OCI-LY7 (cell line): Measurements from ENCODE around the gene COX6A1. TPM values are rescaled to one million over a fixed set of nuclear protein-coding genes. Genes with fewer than 3 reads are reported as not detected.

Experiments used
- BruUV-seq: library from RNA; stranded (reverse); fragments of 400-500 nt; replicated peaks from 2 replicates; lab custom pipeline; 2021; lab: Mats Ljungman, UMichigan
- CTCF ChIA-PET: fragments of 300-600 bp; sonication (Branson Sonifier 250); formaldehyde crosslinking; loops from one replicate; lab custom pipeline; 2022; ENCODE audit warnings: antibody characterized with exemption; ENCODE audit not compliant: unreplicated experiment; lab: Charles Lee
- POLR2A ChIA-PET: fragments of 300-600 bp; sonication (Branson Sonifier 250); formaldehyde crosslinking; loops from one replicate; lab custom pipeline; 2022; ENCODE audit warnings: antibody characterized with exemption; lab: Charles Lee
- DNase-seq: peaks from one replicate; pipeline ENCODE4 v3.0.0-alpha.2; 2015; ENCODE audit warnings: low spot score
- H2AFZ ChIP-seq: fragments of 200-600 bp; sonication (generic), shearing (Covaris generic); 2 replicates; pipeline ENCODE4 v1.6.1; 2014; ENCODE audit warnings: mild to moderate bottlenecking, antibody characterized with exemption, low read length, moderate library complexity
- H3K27ac ChIP-seq: fragments of 200-600 bp; sonication (generic); 2 replicates; pipeline ENCODE4 v1.5.1; 2014; ENCODE audit warnings: mixed run types, low read depth, mild to moderate bottlenecking, moderate library complexity, low read length, inconsistent platforms; ENCODE audit not compliant: poor library complexity, severe bottlenecking
- H3K36me3 ChIP-seq: fragments of 200-600 bp; sonication (generic); 2 replicates; pipeline ENCODE4 v1.6.1; 2014; ENCODE audit warnings: mild to moderate bottlenecking, antibody characterized with exemption, low read length, moderate library complexity, mixed read lengths; ENCODE audit not compliant: insufficient read depth
- H3K4me1 ChIP-seq: fragments of 200-600 bp; sonication (generic); 2 replicates; pipeline ENCODE4 v1.5.1; 2014; ENCODE audit warnings: mild to moderate bottlenecking, low read length; ENCODE audit not compliant: insufficient read depth, poor library complexity, severe bottlenecking
- H3K4me2 ChIP-seq: fragments of 200-600 bp; sonication (generic); 2 replicates; pipeline ENCODE4 v1.6.1; 2014; ENCODE audit warnings: mild to moderate bottlenecking, low read length
- H3K4me3 ChIP-seq: fragments of 200-600 bp; sonication (generic); 2 replicates; pipeline ENCODE4 v1.5.1; 2014; ENCODE audit warnings: mild to moderate bottlenecking, low read depth, low read length; ENCODE audit not compliant: poor library complexity, severe bottlenecking
- H3K79me2 ChIP-seq: fragments of 200-600 bp; sonication (generic); 2 replicates; pipeline ENCODE4 v1.6.1; 2016; ENCODE audit warnings: low read depth, mild to moderate bottlenecking, low read length, moderate library complexity, mixed read lengths; ENCODE audit not compliant: insufficient read depth
- H3K9me2 ChIP-seq: fragments of 200-600 bp; sonication (generic); 2 replicates; pipeline ENCODE4 v1.6.1; 2016; ENCODE audit warnings: mild to moderate bottlenecking, low read length, mixed read lengths; ENCODE audit not compliant: insufficient read depth
- H3K9me3 ChIP-seq: fragments of 200-600 bp; sonication (generic); 2 replicates; pipeline ENCODE4 v1.6.1; 2014; ENCODE audit warnings: mild to moderate bottlenecking, mixed run types, low read length, mixed read lengths
- H4K20me1 ChIP-seq: fragments of 200-600 bp; sonication (generic); 2 replicates; pipeline ENCODE4 v1.6.1; 2014; ENCODE audit warnings: mild to moderate bottlenecking, antibody characterized with exemption, low read length, moderate library complexity, mixed read lengths; ENCODE audit not compliant: insufficient read depth
- EZH2phosphoT487 ChIP-seq: fragments of 200-600 bp; sonication (generic); IDR thresholded peaks from 2 replicates; pipeline ENCODE4 v1.6.1; 2018; ENCODE audit warnings: low read depth, borderline replicate concordance, mild to moderate bottlenecking, mixed run types, antibody characterized with exemption, low read length, moderate library complexity, mixed read lengths
- intact Hi-C: fragments of 100-400 bp; cut with micrococcal nuclease; formaldehyde crosslinking; loops from one replicate; pipeline ENCODE4 v1.10.0; 2022; ENCODE audit not compliant: unreplicated experiment
- total RNA-seq, 2 experiments: library from RNA; depleted of rRNA in 1 of 2; stranded (reverse); fragments of >200 nt in 1 of 2; shearing (Covaris generic) in 1 of 2; gene quantifications; 2 replicates each; pipeline ENCODE4 v1.2.3, GENCODE V29; 2014 to 2022
- TF ChIP-seq, protein P1 (sequence below): fragments of 200-600 bp; sonication (generic); conservative IDR thresholded peaks from 2 replicates; pipeline ENCODE4 v1.5.1; 2014; ENCODE audit warnings: mild to moderate bottlenecking, antibody characterized with exemption, low read length, moderate library complexity, mixed read lengths

The COX6A1 gene
- total RNA-seq, 2 experiments from 2014 or later = 449 to 591 TPM

DNA sequence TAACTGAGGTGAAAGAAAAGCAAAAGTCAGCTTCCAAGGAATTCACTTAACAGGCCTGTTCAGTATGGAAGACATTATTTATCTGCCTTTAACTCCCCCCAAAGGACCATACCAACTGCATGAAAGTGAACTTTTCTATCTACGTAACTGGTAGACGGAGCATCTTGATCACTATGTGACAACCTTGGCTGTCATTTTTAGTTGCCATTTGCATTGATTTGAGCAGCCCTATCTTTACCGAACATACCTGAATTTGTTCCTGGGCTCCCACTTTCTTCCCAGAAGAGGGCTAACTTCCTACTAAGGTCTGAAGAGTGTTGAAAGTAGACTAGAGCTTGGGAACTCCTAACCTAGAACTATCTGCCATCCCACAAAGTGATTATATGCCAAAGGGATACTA is 22.2 kb downstream of the COX6A1 start:
- Histone ChIP-seq H4K20me1 (peaks cover 21% of the 10 kb centered on the region; the same call in 1 of the 2 replicates), H3K4me3 (no peak overlapping the region), H3K9me3 (no peaks in the 10 kb centered on the region), H3K27ac (no peak overlapping the region), H3K4me2 (no peak overlapping the region), H2AFZ (no peak overlapping the region), H3K4me1 (no peaks in the 10 kb centered on the region), H3K9me2 (no peaks in the 10 kb centered on the region), H3K79me2 (peaks cover 23% of the 10 kb centered on the region), H3K36me3 (peaks cover 99% of the 10 kb centered on the region)
- CTCF ChIA-PET = no interaction called here
- intact Hi-C loops = no loop called here
- no TSS peak for BruUV-seq
- TF ChIP-seq, protein P1, sequence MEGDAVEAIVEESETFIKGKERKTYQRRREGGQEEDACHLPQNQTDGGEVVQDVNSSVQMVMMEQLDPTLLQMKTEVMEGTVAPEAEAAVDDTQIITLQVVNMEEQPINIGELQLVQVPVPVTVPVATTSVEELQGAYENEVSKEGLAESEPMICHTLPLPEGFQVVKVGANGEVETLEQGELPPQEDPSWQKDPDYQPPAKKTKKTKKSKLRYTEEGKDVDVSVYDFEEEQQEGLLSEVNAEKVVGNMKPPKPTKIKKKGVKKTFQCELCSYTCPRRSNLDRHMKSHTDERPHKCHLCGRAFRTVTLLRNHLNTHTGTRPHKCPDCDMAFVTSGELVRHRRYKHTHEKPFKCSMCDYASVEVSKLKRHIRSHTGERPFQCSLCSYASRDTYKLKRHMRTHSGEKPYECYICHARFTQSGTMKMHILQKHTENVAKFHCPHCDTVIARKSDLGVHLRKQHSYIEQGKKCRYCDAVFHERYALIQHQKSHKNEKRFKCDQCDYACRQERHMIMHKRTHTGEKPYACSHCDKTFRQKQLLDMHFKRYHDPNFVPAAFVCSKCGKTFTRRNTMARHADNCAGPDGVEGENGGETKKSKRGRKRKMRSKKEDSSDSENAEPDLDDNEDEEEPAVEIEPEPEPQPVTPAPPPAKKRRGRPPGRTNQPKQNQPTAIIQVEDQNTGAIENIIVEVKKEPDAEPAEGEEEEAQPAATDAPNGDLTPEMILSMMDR = no peak
- TF ChIP-seq EZH2phosphoT487 = no peak
- POLR2A ChIA-PET = interaction anchor here (1.2 kb wide), 1 partner anchor 23 kb away, joined by 9 read pairs; no protein-coding TSS in a partner anchor
- no peak for DNase-seq

DNA sequence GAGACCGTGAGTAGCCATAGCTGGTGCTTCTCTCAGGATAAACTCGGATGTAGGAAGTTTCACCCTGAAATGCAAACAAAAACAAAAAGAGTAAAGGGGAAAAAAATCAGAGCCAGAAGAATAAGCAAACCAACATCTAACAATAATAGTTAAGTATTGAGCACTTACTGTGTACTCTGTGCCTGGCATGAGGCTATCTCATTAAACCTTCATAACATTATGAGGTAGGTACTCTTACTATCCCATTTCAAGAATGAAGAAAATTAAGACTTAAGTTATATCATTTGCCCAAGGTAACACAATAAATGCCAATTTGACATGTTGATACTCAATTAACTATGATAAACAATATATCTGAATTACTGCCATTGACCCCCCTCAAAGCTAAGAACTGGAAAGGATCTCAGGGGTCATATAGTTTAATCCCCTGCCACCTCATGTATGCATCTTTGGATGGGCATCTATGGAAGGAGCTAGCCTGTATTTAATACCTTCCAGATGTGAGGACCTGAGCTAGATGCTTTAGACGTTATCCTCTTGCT is 24.3 kb downstream of the COX6A1 start:
- no peaks in the 10 kb centered on the region for H3K9me2 ChIP-seq
- POLR2A ChIA-PET = interaction anchor here (0.8 kb wide), 1 partner anchor 16 kb away, joined by 3 read pairs; the partner anchor contains the start of genes GATC and TRIAP1
- H2AFZ ChIP-seq = no peak overlapping the region
- H3K9me3 ChIP-seq = no peaks in the 10 kb centered on the region
- no peak overlapping the region for H3K4me3 ChIP-seq
- peaks cover 31% of the 10 kb centered on the region for H4K20me1 ChIP-seq
- intact Hi-C loops = no loop called here
- H3K79me2 ChIP-seq = peaks cover 43% of the 10 kb centered on the region
- H3K36me3 ChIP-seq = peaks cover 99% of the 10 kb centered on the region
- H3K27ac ChIP-seq = no peak overlapping the region
- no peak overlapping the region for H3K4me2 ChIP-seq
- no peak for DNase-seq
- BruUV-seq = no TSS peak
- CTCF ChIA-PET = no interaction called here
- peaks cover 13% of the 10 kb centered on the region for H3K4me1 ChIP-seq
- no peak for TF ChIP-seq EZH2phosphoT487
- TF ChIP-seq, protein P1 = no peak

DNA sequence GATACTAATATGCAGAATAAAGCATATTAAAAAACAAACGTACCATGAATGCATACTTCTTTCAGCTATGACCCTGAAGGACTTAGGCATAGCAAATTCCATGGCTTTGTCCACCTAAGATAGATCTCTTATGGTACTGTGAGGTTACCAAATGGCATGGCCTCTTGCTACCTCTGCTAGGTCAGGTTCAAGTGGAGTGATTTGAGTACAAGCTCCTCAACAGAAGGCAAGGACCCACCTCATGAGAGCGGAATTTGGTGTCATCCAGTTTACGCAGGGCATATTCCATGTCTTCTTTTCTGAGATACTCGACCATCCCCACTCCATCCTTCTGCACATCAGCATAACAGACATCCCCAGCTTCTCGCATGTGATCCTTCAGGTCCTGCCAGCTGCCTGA is 25.8 kb downstream of the COX6A1 start:
- Histone ChIP-seq H3K4me3 (no peak overlapping the region), H3K27ac (no peak overlapping the region), H3K9me3 (no peaks in the 10 kb centered on the region), H3K9me2 (no peaks in the 10 kb centered on the region), H3K4me2 (no peak overlapping the region), H3K79me2 (peaks cover 59% of the 10 kb centered on the region), H4K20me1 (peaks cover 38% of the 10 kb centered on the region), H3K4me1 (peaks cover 23% of the 10 kb centered on the region), H3K36me3 (peaks cover 98% of the 10 kb centered on the region), H2AFZ (no peak overlapping the region)
- BruUV-seq = no TSS peak
- TF ChIP-seq, protein P1 = no peak
- no peak for TF ChIP-seq EZH2phosphoT487
- intact Hi-C loops = no loop called here
- ChIA-PET POLR2A (no interaction called here), CTCF (no interaction called here)
- no peak for DNase-seq
